GM23338 (cell line): ENCODE data around the gene PPP2R5D. TPM values are rescaled to one million over a fixed set of nuclear protein-coding genes. Genes with fewer than 3 reads are reported as not detected.

Experiments
- ATAC-seq: fragments of 200-7000 bp; cut with Tn5 transposase; 3 replicates; pipeline ENCODE4 v1.9.1; 2020
- DNase-seq: peaks from one replicate; pipeline ENCODE4 v3.0.0-alpha.2; 2015; ENCODE audit warnings: low spot score
- H2AFZ ChIP-seq: fragments of 200-600 bp; sonication (generic); 2 replicates; pipeline ENCODE4 v1.8.0; 2016; ENCODE audit warnings: antibody characterized with exemption, mild to moderate bottlenecking, moderate library complexity
- H3F3A ChIP-seq: fragments of 200-600 bp; sonication (generic); replicated peaks from 2 replicates; pipeline ENCODE4 v1.8.0; 2017; ENCODE audit warnings: antibody characterized with exemption, mixed run types, low read depth
- H3K27ac ChIP-seq: fragments of 200-600 bp; sonication (generic); 2 replicates; pipeline ENCODE4 v1.6.1; 2016; ENCODE audit warnings: low read depth
- H3K27me3 ChIP-seq: fragments of 200-600 bp; sonication (generic); 2 replicates; pipeline ENCODE4 v1.8.0; 2016; ENCODE audit warnings: mild to moderate bottlenecking, mixed run types, moderate library complexity; ENCODE audit not compliant: insufficient read depth
- H3K36me3 ChIP-seq: fragments of 200-600 bp; sonication (generic); 2 replicates; pipeline ENCODE4 v1.8.0; 2016; ENCODE audit warnings: mild to moderate bottlenecking; ENCODE audit not compliant: insufficient read depth
- H3K4me1 ChIP-seq: fragments of 200-600 bp; sonication (generic); 2 replicates; pipeline ENCODE4 v1.8.0; 2016; ENCODE audit warnings: mild to moderate bottlenecking, moderate library complexity; ENCODE audit not compliant: insufficient read depth
- H3K4me2 ChIP-seq: fragments of 200-600 bp; sonication (generic); 2 replicates; pipeline ENCODE4 v1.7.1; 2017; ENCODE audit warnings: mixed run types
- H3K4me3 ChIP-seq: fragments of 200-600 bp; sonication (generic); 2 replicates; pipeline ENCODE4 v1.6.1; 2016; ENCODE audit warnings: mixed run types
- H3K79me2 ChIP-seq: fragments of 200-600 bp; sonication (generic); replicated peaks from 2 replicates; pipeline ENCODE4 v1.8.0; 2017; ENCODE audit warnings: mild to moderate bottlenecking; ENCODE audit not compliant: insufficient read depth
- H3K9me2 ChIP-seq: fragments of 200-600 bp; sonication (generic); 2 replicates; pipeline ENCODE4 v1.8.0; 2017; ENCODE audit not compliant: insufficient read depth
- H4K20me1 ChIP-seq: fragments of 200-600 bp; sonication (generic); replicated peaks from 2 replicates; pipeline ENCODE4 v1.8.0; 2017; ENCODE audit warnings: mild to moderate bottlenecking; ENCODE audit not compliant: insufficient read depth
- H3K27ac Mint-ChIP-seq: 2 replicates; pipeline ENCODE4 v1.8.0; 2020; ENCODE audit warnings: inconsistent platforms, mild to moderate bottlenecking, moderate library complexity, mixed read lengths
- H3K27me3 Mint-ChIP-seq: 3 replicates; pipeline ENCODE4 v1.8.0; 2022; ENCODE audit warnings: low read depth, mild to moderate bottlenecking, moderate library complexity, mixed read lengths, inconsistent platforms; ENCODE audit not compliant: insufficient read depth, poor library complexity
- H3K36me3 Mint-ChIP-seq: 3 replicates; pipeline ENCODE4 v1.8.0; 2021; ENCODE audit warnings: low read depth, mild to moderate bottlenecking, inconsistent platforms, moderate library complexity, mixed read lengths
- H3K4me1 Mint-ChIP-seq: 3 replicates; pipeline ENCODE4 v1.8.0; 2020; ENCODE audit warnings: mild to moderate bottlenecking, inconsistent platforms, mixed read lengths
- H3K4me3 Mint-ChIP-seq: 3 replicates; pipeline ENCODE4 v1.8.0; 2021; ENCODE audit warnings: moderate library complexity, mild to moderate bottlenecking, inconsistent platforms, mixed read lengths
- H3K9me3 Mint-ChIP-seq: 3 replicates; pipeline ENCODE4 v1.8.0; 2020; ENCODE audit warnings: moderate library complexity, mild to moderate bottlenecking, inconsistent platforms, mixed read lengths
- CREB1 ChIP-seq: fragments of 250-450 bp; sonication (Bioruptor Pico); IDR thresholded peaks from 2 replicates; pipeline ENCODE4 v1.5.0; 2020; ENCODE audit warnings: low read depth, mild to moderate bottlenecking, moderate library complexity
- ETS1 ChIP-seq: IDR thresholded peaks from 2 replicates; pipeline ENCODE4 v1.6.1; 2016; ENCODE audit warnings: antibody characterized with exemption
- JUNB ChIP-seq: IDR thresholded peaks from one replicate; pipeline ENCODE4 v1.6.1; 2016; ENCODE audit warnings: antibody characterized with exemption; ENCODE audit not compliant: unreplicated experiment
- NANOG ChIP-seq: IDR thresholded peaks from 2 replicates; pipeline ENCODE4 v1.6.1; 2016; ENCODE audit warnings: antibody characterized with exemption, borderline replicate concordance
- POLR2AphosphoS5 ChIP-seq: IDR thresholded peaks from 2 replicates; pipeline ENCODE4 v1.6.1; 2016; ENCODE audit warnings: antibody characterized with exemption, low read depth
- STAT1 ChIP-seq: IDR thresholded peaks from one replicate; pipeline ENCODE4 v1.6.1; 2016; ENCODE audit warnings: antibody characterized with exemption; ENCODE audit not compliant: unreplicated experiment
- ZNF114 ChIP-seq: fragments of 250-450 bp; sonication (Bioruptor Pico); IDR thresholded peaks from 2 replicates; pipeline ENCODE4 v1.5.0; 2020; ENCODE audit warnings: mild to moderate bottlenecking, moderate library complexity
- ZNF331 ChIP-seq: fragments of 250-450 bp; sonication (Bioruptor Pico); IDR thresholded peaks from 2 replicates; pipeline ENCODE4 v1.5.0; 2020; ENCODE audit warnings: low read depth, mild to moderate bottlenecking, moderate library complexity
- polyA plus RNA-seq: library from polyadenylated mRNA; unstranded; fragments of >200 nt; fragmentation: Nextera tagmentation; extraction: Ambion mirVana; gene quantifications from 2 replicates; pipeline ENCODE4 v1.2.1, GENCODE V29; 2016
- total RNA-seq: library from RNA; depleted of rRNA; stranded (reverse); fragments of >200 nt; shearing (Covaris generic); gene quantifications from 2 replicates; pipeline ENCODE4 v1.2.3, GENCODE V29; 2014
- TF ChIP-seq, protein P1 (sequence below): IDR thresholded peaks from one replicate; pipeline ENCODE4 v1.6.1; 2018; ENCODE audit warnings: antibody characterized with exemption; ENCODE audit not compliant: unreplicated experiment
- TF ChIP-seq, protein P2 (sequence below), 2 experiments: fragments of 200-600 bp in 1 of 2; sonication (generic) in 1 of 2; conservative IDR thresholded peaks; 2 replicates each; pipeline versions ENCODE4 v1.5.1 to v1.6.1; 2016 to 2017; ENCODE audit warnings: antibody characterized with exemption in 2 of 2, low read depth in 2 of 2, mild to moderate bottlenecking in 2 of 2, moderate library complexity in 1 of 2

Gene PPP2R5D
- total and polyA plus RNA-seq, 2 experiments from 2014 or later, result 20.0 to 55.3 TPM

GRCh38 chr6:43029120-43029519 lies 44.8 kb downstream of the PPP2R5D start:
- peaks cover 90% of the 10 kb centered on the region for H3K36me3 Mint-ChIP-seq
- peaks cover 2% of the 10 kb centered on the region for H3K27me3 Mint-ChIP-seq
- H3K4me3 Mint-ChIP-seq, result no peak overlapping the region

More at GRCh38 chr6:43029120-43029519, 44.8 kb downstream of the PPP2R5D start:
- H2AFZ ChIP-seq, result no peak overlapping the region
- no peak overlapping the region for H3K27ac ChIP-seq
- H3K79me2 ChIP-seq, result peaks cover 7% of the 10 kb centered on the region; the same call in 1 of the 2 replicates
- H3K4me2 ChIP-seq, result no peak overlapping the region
- H3K4me1 ChIP-seq, result no peaks in the 10 kb centered on the region
- H3K4me3 ChIP-seq, result no peak overlapping the region
- no peaks in the 10 kb centered on the region for H3K27me3 ChIP-seq
- no peaks in the 10 kb centered on the region for H3K9me2 ChIP-seq
- DNase-seq, result no peak
- ATAC-seq, result no peak
- TF ChIP-seq POLR2AphosphoS5 (no peak), ZNF331 (CRISPR knock-in tag) (no peak), CREB1 (no peak), JUNB (no peak), STAT1 (no peak), NANOG (no peak), ZNF114 (CRISPR knock-in tag) (no peak), ETS1 (no peak)
- TF ChIP-seq, protein P1, sequence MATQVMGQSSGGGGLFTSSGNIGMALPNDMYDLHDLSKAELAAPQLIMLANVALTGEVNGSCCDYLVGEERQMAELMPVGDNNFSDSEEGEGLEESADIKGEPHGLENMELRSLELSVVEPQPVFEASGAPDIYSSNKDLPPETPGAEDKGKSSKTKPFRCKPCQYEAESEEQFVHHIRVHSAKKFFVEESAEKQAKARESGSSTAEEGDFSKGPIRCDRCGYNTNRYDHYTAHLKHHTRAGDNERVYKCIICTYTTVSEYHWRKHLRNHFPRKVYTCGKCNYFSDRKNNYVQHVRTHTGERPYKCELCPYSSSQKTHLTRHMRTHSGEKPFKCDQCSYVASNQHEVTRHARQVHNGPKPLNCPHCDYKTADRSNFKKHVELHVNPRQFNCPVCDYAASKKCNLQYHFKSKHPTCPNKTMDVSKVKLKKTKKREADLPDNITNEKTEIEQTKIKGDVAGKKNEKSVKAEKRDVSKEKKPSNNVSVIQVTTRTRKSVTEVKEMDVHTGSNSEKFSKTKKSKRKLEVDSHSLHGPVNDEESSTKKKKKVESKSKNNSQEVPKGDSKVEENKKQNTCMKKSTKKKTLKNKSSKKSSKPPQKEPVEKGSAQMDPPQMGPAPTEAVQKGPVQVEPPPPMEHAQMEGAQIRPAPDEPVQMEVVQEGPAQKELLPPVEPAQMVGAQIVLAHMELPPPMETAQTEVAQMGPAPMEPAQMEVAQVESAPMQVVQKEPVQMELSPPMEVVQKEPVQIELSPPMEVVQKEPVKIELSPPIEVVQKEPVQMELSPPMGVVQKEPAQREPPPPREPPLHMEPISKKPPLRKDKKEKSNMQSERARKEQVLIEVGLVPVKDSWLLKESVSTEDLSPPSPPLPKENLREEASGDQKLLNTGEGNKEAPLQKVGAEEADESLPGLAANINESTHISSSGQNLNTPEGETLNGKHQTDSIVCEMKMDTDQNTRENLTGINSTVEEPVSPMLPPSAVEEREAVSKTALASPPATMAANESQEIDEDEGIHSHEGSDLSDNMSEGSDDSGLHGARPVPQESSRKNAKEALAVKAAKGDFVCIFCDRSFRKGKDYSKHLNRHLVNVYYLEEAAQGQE, result no peak
- TF ChIP-seq, protein P2, sequence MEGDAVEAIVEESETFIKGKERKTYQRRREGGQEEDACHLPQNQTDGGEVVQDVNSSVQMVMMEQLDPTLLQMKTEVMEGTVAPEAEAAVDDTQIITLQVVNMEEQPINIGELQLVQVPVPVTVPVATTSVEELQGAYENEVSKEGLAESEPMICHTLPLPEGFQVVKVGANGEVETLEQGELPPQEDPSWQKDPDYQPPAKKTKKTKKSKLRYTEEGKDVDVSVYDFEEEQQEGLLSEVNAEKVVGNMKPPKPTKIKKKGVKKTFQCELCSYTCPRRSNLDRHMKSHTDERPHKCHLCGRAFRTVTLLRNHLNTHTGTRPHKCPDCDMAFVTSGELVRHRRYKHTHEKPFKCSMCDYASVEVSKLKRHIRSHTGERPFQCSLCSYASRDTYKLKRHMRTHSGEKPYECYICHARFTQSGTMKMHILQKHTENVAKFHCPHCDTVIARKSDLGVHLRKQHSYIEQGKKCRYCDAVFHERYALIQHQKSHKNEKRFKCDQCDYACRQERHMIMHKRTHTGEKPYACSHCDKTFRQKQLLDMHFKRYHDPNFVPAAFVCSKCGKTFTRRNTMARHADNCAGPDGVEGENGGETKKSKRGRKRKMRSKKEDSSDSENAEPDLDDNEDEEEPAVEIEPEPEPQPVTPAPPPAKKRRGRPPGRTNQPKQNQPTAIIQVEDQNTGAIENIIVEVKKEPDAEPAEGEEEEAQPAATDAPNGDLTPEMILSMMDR (conservative IDR thresholded peaks at IDR 0.05; ENCODE audit: low read depth in 2 of 2), result no peak
- Mint-ChIP-seq H3K9me3 (no peaks in the 10 kb centered on the region), H3K27ac (no peak overlapping the region), H3K4me1 (no peaks in the 10 kb centered on the region)
- peaks cover 24% of the 10 kb centered on the region for H4K20me1 ChIP-seq
- H3F3A ChIP-seq, result peaks cover 42% of the 10 kb centered on the region
- H3K36me3 ChIP-seq, result peaks cover 55% of the 10 kb centered on the region
